Suppressor macrophage (primary cell): ENCODE measurements around the gene UCK2.

Source experiments
- DNase-seq, 4 experiments: peaks; one replicate each; pipeline ENCODE4 v3.0.0-alpha.2; 2020 to 2022

UCK2 gene

DNA sequence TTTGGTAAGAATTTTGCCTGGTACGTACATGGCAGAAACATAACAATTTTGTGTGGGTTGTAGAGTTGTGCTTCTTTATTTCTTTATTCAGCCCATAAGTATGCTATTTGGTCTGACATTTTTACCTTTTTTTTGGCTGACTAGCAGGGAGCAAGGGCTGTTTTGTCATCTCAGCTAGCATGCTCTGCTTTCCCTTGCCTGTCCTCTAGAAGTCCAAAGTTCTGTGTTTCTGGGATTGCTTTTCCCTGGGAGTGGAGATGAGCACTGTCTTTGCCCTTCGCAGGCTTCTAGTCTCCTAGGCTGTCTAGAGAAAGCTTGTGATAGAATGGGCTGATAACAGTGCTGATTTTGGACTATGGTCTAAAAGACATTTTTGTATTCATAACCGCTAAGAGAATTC lies 7.5 kb downstream of the UCK2 start:
- no peak for DNase-seq

DNA sequence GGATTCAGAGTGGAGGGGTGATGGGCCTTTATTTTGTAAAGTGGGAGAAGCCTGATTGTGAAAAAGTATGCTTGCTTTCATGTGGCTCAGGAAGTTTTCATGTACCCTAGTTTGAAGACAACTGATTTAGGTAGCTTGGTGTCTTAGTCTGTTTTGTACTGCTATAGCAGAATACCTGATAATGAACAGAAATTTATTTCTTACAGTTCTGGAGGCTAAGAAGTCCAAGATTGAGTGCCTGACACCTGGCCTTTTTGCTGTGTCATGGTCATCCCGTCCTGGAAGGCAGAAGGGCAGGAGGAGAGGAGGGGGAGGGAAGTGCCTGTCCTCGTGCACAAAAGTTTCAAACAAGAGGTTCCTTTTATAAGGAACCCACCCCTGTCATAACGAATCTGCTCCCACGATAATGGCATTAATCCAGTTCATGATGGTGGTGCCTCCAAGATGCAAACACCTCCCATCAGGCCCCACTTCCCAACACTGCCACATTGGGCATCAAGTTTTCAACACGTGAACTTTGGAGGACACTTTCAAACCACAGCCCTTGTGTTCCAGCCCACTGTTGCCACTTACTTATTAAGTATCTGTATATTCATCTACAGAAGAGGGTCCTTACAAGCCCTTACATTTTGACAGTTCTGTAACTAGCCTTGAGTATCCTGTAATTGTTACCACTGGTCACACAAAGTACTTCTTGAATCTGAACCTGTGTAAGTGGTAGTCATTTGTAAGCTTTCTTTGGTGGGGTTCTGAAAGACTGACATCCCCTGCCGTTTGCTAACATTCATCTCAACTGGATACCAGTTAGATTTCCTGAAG lies 9.5 kb downstream of the UCK2 start:
- peak; percentile 15 to 42 (median 30) for DNase-seq

DNA sequence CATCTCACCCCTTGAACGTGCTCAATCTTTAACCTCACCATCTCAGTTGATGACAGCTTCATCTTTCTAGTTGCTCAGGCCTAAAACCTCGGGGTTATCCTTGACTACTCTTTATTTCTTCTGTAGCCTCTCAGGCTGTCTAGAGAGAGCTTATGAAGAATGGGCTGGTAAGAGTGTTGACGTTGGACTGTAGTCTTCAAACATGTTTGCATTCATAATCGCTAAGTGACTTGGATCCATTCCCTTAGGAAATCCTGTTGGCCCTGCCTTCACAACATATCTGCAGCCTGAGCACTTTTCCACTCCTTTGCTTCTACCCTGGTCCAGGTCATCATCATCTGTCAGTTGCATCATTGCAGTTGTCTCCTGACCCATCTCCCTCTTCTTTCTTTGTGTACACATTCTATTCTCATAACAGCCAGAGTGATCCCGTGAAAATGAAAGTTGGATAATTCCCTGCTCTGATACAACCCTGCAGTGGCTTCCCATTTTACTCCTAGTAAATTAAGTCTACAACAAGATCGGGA lies 10.5 kb downstream of the UCK2 start:
- DNase-seq, result no peak

DNA sequence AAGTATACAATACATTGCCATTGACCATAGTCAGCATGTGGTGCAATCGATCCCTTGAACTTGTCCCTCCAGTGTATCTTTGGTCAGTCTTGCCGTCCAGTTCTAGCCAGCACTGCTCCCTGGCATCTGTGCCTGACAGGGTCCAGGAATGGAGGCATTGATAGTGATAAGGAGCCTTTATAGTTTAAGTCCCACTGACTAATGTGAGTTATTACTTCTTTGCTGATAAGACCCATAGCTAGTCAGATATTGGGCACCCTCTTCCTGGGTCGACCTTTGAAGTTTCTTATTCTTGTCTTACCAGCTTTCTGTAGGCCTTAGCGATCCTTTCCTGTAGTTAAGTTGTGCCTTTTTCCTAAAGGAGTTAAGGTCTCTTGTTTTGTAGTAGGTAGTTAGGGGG lies 13.0 kb downstream of the UCK2 start:
- DNase-seq, result no peak

DNA sequence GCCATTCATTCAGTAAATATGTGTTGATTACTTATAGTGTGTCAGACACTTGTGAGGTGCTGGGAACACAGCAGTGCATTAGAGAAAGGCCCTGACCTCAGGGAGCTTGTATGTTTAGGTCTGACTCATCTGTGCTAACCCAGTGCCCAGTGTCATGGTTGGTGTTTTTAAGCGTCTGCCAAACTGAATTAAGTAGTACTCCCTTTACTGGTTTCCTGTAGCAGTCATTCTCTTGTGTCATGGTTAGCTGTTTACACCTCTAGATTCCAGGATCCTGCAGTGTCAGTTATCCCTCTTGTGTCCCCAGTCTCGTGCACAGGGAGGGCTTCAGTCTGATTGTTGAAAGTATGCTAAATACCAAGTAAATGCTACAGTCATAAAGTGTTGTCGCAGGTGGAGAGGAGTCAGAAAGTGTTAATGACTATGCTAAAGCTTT lies 14.2 kb downstream of the UCK2 start:
- no peak for DNase-seq

DNA sequence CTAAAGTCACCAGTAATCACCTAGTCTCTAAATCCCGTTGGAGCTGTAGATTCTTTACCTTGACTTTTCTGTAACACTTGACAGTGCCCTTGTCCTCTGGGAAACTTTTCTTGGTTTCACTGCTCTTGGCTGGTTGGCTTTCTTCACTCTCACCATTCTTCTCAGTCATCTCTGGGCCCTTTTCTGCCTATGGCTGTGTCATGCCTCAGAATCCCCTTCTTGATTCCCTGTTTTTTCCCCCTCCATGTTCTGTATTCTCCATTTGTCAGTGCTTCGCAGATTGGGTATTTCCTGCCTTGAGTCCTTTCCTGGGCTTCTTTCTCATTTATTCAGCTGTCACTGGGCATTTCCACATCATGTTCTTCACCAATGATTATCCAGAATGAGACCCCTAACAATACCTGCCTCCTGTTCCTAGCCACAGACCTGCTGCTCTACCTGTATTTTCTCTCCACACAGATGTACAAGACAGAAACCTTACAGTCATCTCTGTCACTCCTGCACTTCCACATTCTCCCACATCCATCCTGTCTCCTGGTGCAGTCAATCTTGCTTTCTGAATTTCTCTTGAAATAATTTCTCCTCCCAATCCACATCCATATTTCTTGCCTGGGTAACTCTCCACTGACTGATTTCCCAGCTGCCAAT lies 14.7 kb downstream of the UCK2 start:
- DNase-seq, result no peak

DNA sequence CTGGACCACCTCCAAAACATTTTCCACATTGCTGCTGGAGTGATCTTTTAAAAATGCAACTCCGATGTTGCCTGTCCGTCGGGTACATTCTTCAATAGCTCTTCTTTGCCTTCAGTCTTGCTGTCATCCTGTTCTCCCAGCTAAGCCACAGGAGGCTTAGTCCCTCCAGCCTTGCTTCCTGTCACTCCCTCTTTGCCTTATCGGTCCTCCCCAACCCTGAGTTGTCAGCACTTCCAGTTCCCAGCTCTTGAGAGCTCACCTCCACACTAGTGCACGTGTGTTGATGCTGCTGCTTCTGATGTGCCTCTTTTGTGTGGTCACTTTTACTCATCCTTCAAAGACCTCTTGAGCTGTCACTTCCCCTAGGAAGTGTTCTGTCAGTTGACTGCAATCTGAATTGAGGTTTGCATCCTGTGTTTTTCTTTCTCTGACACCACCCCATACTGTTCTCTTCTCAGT lies 15.3 kb downstream of the UCK2 start:
- peak; percentile 32 to 62 (median 41) for DNase-seq

DNA sequence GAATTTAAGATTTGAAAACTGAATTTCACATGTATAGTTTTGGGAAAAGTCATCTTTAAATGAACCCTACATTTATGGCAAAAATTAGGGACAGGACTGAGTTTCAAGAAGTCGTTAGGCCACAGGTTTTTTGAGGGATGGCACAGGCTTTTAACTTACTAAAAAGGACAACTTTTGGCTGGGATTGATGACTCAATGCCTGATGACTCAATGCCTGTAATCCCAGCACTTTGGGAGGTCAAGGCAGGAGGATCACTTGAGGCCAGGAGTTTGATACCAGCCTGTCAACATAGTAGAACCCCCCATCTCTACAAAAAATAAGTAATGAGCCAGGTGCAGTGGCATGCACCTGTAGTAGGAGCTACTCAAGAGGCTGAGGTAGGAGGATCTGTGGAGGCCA lies 15.9 kb downstream of the UCK2 start:
- no peak for DNase-seq

DNA sequence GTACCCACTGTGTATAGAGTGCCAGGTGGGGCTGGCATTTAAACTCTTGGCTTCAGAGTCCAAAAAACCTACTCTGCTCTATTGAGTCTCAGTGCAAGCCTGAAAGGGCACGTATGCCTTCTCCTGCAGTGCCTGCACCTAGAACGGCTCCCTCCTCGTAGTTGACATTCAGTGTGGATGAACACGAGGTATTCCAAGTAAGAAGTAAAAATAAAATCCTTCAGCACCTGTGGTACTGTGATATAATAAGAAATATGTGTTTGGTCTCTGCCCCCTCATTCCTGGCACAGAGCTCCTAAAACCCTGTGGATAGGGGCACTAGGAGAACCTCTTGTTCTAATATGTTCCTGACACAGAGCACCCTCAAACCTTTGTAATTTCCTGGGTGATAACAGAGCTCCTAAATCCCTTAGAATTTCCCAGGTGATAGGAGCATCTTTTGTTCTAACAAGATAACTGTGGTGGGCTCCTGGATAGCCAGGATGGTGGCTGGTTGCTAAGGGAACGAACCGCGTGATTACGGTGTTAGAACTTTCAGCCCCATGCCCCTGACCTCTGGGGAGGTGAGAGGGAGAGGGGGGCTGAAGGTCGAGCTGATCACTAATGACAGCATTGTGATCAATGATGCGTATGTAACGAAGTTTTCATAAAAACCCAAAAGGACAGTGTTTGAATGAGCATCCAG lies 16.8 kb downstream of the UCK2 start:
- no peak for DNase-seq

DNA sequence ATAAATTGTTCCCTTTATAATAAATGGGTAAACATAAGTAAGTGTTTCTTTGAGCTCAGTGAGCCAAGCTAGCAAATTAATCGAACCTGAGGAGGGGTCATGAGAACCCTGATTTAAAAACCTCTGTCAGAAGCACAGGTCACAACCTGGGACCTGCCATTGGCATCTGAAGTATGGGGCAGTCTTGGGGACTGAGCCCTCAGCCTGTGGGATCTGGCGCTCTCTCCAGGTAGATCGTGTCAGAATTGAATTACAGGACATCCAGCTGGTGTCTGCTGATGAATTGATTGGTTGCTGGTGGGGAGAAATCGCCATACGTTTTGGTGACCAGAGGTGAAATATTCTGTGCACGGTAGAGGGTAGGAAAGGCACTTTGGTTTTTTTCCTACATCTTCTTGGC lies 17.5 kb downstream of the UCK2 start:
- DNase-seq, result no peak

DNA sequence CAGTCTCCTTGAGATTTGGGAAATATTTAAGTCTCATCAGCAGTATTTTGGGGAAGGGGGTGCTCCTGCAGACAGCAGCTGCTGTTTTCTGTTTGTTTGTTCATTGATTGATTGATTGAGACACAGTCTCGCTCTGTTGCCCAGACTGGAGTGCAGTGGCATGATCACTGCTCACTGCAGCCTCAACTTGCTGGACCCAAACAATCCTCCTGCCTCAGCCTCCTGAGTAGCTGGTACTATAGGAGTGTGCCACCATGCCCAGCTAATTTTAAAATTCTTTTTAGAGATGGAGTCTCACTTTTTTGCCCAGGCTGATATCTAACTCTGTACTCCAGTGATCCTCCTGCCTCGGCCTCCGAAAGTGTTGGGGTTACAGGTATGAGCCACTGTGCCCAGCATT lies 18.2 kb downstream of the UCK2 start:
- no peak for DNase-seq

DNA sequence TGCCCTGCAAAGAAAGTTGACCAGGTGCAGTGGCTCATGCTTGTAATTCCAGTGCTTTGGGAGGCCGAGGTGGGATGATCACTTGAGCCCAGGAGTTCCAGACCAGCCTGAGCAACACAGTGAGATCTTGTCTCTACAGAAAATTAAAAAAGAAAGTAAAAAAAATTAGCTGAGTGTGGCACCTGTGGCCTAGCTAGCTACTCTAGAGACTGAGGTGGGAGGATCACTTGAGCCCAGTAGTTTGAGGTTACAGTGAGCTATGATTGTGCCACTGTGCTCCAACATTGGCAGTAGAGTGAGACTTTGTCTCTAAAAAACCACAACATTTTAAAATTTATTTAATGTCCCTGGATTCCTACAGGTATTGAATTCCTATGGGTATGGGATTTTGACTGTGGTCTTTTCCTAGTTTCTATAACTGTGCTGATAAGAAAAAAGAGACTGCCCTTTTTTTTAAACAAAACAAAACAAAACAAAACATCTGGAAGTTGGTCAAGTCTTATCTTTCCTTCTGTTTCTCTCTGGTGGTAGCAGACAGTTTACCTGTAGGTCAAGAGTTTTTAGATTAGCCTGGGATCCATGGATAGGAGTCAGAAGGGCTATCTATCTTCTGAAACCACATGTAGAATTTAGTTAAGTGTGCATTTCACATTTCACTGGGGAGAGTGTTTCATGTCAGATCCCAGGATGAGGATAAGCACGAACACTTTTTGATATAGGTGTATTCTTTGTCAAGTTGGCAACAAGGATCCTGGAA lies 18.8 kb downstream of the UCK2 start:
- no peak for DNase-seq

DNA sequence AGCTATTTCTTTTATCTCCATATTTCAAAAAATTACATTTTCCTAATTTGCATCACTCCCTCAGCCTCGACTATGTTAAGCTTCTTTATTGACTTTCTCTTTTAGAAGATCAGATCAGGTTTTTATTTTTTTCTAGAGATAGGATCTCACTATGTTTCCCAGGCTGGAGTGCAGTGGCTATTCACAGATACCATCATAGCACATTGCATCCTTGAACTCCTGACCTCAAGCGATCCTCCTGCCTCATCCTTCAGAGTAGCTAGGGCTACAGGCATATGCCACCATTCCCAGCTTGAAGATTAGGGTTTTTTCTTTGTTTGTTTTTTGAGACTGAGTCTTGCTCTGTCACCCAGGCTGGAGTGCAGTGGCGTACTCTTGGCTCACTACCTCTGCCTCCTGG lies 20.1 kb downstream of the UCK2 start:
- DNase-seq, result no peak

DNA sequence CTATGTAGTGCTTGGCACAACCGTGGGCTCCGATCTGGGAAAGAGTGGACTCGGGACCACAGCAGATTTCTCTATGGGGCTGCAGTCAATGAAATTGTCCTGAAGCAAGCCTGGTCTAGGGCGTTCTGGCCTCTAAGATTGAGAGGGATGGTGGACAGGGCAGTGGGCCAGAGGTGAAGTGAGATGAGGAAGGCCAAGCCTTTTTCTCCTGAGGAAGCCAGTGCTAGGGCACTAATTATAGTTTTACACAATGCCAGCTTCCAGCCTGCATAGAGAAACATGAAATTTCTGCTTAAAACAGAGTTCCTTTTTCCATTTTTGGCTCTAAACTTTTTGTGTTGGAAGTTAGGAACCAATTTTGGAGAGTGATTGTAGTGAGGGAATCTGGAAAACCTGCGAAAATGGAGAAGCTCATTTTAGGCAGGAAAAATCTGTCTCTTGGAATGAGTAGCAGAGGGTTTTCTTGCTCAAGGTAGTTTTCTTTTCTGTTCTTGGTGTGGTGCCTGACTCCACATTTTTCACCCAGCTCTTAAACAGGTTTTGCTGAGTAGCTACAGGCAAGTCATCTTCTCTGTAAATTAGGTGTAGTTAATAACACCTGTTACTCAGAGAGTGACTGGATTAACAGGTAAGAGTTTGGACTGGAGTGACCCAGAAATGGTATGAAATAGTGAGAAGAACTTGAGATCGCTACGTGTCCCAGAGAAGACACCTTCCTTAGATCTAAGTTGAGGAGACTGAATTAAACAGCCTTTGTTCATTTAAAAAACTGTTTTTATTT lies 22.1 kb downstream of the UCK2 start:
- DNase-seq, result peak in 3 of 4 experiments; percentile 35 to 58 (median 51)

DNA sequence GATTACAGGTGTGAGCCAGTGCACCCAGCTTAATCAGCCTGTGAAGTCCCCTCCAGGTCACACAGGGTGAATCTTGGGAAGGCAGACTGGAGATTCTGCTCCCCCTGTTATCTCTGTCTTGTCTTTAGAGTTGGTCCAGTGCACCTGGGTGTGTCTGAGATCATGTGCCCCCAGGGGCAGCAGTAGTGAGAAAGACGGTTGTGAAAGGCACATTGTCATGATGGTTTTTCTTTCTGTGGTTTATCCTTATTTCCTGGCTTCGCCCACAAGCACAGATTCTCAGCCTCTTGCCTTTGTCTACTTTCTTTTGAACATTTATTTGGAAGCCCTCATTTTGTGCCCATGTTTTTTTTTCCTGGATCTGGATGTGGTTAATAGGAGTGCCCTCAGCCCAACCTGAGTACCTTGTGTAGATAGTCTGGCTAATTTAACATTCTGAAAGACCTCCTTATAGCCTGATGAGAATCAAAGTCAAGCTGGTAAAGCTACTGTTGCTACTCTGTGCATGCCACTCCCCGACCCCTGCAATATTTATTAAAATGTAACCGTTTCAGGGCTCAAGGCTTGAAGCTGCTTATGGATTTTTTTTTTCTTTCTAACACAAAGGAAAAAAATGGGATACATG lies 23.7 kb downstream of the UCK2 start:
- peak in 3 of 4 experiments; percentile 43 to 54 (median 48) for DNase-seq

DNA sequence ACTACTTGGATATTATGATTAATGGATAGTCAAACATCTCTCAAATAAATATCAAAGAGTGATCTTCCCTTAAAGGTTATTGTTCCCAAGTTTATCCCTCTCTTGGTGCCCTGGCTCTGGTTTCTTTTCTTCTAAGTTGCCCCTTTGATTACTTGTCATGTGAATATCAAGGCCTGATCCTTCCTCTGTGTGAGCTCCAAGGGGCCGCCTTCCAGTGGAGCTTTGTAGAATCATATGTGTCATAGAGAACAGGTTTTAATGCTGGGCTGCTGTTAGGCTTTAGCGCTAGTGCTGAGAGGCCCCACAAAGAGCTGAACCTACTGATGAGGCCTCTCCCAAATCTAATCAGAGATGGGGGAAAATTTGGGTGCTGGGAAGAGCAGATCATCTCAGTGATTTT lies 25.5 kb downstream of the UCK2 start:
- DNase-seq, result no peak

DNA sequence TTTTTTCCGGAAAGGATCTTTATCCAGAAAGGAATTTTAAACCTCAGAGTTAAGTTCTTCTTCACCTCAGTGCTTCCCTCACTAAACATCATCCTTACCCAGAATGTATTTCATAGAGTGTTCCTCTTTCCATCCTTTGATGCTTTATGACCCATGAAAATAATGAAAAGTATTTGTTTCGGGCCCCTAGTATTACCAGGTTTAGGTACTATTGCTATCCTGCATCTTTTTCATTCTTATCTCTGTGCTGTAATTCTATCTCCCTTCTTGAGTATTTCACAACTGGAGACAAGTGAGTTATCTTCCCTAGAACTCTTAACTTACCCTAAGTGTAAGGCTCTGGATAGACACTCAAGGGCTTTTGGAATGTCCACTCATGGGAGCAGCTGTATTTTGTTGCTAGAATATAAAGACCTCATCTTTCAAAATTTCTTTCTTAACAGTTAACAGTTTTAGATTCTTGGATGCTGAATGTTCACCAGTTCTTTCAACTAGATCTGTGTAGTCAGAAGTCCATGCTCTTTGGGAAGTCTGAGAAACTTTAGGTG lies 26.2 kb downstream of the UCK2 start:
- no peak for DNase-seq

DNA sequence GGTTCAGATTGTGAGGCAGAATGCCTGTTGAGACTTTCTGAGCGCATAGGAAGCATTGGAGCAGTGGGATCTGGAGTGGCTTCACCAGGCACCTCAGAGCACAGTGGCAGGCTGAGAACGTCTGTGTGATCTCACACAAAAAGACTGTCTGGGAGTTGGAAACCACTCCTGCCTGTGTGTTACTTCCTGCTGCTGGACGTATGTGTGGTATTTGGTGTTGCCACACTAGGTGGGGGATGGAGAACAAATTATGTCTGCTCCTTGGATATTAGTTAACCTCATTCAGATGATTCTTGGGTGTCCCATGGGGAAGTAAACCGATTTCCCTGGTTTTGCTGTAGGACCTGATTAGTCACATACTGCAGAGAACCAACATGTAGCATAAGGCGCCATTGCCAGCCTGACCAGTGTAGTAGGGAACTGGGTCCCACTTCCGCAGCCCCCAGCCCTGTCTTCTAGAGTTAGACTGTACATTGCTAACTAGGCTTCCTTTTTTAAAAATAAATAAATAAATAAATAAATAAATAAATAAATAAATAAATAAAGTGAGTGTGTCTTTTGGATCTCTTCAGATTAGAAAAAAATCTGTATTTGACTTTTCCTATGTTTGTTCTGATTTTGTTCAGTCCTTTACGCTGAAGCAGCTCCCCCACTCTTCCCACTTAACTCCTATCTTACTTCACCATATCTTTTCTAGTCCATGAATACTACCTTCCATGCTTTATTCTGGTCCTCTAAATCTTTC lies 26.9 kb downstream of the UCK2 start:
- DNase-seq, result peak; percentile 81 to 96 (median 88)

DNA sequence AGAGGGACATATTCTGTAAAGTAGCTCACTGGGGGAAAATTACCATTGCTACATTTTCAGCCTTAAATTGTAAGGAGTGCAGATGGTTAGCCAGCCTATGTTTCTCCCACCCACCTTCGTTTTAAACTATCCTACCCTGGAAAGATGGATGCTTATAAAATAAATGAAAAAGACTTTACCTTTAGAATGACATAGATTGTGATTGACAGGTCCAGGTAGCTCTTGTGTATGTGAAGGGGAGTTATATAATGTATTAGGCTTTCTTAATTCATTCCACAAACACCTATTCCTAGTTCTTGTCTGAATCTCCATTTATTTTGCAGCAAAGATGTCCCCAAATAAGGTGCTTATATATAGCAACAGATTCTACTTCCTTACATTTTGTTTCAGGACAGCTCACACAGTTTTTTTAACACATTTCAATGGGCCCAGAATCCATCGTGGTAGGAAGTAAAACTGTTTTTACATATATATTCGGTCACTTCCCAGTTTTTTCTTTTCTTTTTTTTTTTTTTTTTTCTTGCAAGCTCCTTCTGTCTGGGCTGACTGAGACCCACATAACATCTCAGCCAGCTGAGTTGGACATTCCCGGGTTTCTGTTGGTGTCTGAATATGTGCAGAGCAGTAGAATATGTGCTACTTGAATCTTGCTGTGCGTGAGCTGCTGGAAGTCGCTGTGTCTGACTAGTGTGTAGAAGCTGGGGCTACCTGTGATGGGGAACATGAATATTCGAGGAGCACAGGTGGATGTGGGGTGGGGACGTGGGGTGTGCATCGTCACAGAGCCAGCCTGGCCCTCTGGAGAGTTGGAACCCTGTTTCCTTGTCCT lies 27.8 kb downstream of the UCK2 start:
- peak; percentile 35 to 81 (median 64) for DNase-seq
